ENCODE results near the gene FICD. TPM values are rescaled to one million over a fixed set of nuclear protein-coding genes. Genes with fewer than 3 reads are reported as not detected.

FICD gene
- total and polyA plus RNA-seq, 5 donors from 2014 or later = 0.79 to 5.4 (median 2.8) TPM

DNA sequence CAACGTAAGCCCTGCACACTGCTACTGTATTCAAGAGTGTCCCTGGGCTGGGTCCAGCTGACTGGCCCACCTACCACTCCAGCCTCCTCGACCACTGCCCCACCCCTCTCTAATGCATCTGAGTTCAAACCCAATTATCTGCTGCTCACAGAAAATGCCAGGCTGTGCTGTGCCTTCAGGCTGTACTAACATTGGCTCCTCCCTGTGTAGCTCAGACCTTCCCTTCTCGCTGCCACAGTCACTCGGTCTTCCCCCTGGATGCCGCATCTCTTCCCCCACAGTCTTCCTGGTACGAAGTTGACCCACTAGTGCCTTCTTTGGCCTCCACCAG is 12.1 kb downstream of the FICD start:
- Mint-ChIP-seq H3K4me3 (peak overlapping the region in 1 of 4 donors; percentile 48), H3K4me1 (peaks cover 0 to 9% (median 3%) of the 10 kb centered on the region in 4 donors), H3K27me3 (no peaks in the 10 kb centered on the region), H3K27ac (peak overlapping the region; percentile 54 to 86 (median 75)), H3K36me3 (peaks cover 51% of the 10 kb centered on the region), H3K9me3 (no peaks in the 10 kb centered on the region)
- Histone ChIP-seq H3K36me3 (ENCODE audit: control insufficient read depth, insufficient read depth, low read length) (peaks cover 97% of the 10 kb centered on the region), H3K27me3 (ENCODE audit: control insufficient read depth, insufficient read depth, low read length) (no peaks in the 10 kb centered on the region), H3K4me3 (ENCODE audit: low read depth, low read length) (no peak overlapping the region), H3K27ac (ENCODE audit: insufficient read depth, low read length, poor library complexity, severe bottlenecking) (no peak overlapping the region), H3K9me3 (ENCODE audit: control insufficient read depth in 2 of 2, low read length in 2 of 2) (no peaks in the 10 kb centered on the region), H3K4me1 (ENCODE audit: control insufficient read depth, insufficient read depth, low read length, poor library complexity, severe bottlenecking) (no peaks in the 10 kb centered on the region)
- no peak for ATAC-seq (ENCODE audit: low read depth in 2 of 2)
- DNase-seq = no peak

DNA sequence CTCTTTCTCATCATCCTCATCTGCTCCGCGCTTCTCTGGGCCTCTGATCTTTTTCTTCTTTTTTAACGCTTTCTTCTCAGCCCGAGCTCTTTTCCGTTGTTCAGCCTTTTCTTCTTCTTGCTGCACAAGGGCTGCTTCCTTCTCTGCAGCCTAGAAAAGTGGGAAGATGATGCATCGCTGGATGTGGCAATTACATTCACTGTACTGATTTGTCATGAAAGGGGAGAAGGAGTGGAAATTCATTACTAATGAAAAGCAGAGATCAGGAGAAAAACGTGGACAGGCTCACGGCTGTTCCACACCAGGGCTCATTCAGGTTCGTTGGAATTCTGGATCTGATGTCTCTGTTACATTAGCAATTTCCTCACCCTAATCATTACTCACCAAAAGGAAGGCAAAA is 15.1 kb downstream of the FICD start:
- Mint-ChIP-seq H3K9me3 (no peaks in the 10 kb centered on the region), H3K27ac (peak overlapping the region in 1 of 3 donors; percentile 4), H3K27me3 (no peaks in the 10 kb centered on the region), H3K4me1 (peaks cover 0 to 10% (median 3%) of the 10 kb centered on the region in 4 donors), H3K36me3 (peaks cover 42% of the 10 kb centered on the region), H3K4me3 (no peak overlapping the region)
- DNase-seq (no peak), ATAC-seq (ENCODE audit: low read depth in 2 of 2) (no peak)
- no peaks in the 10 kb centered on the region for H3K27me3 ChIP-seq (ENCODE audit: control insufficient read depth, insufficient read depth, low read length)
- no peak overlapping the region for H3K4me3 ChIP-seq (ENCODE audit: low read depth, low read length)
- H3K9me3 ChIP-seq (ENCODE audit: control insufficient read depth in 2 of 2, low read length in 2 of 2) = no peaks in the 10 kb centered on the region
- H3K36me3 ChIP-seq (ENCODE audit: control insufficient read depth, insufficient read depth, low read length) = peaks cover 97% of the 10 kb centered on the region
- H3K4me1 ChIP-seq (ENCODE audit: control insufficient read depth, insufficient read depth, low read length, poor library complexity, severe bottlenecking) = no peaks in the 10 kb centered on the region
- no peak overlapping the region for H3K27ac ChIP-seq (ENCODE audit: insufficient read depth, low read length, poor library complexity, severe bottlenecking)

GRCh38 chr12:108531929-108532848 is 17.1 kb downstream of the FICD start:
- peaks cover 46% of the 10 kb centered on the region for H3K36me3 Mint-ChIP-seq
- H3K4me3 ChIP-seq (ENCODE audit: low read depth, low read length) = no peak overlapping the region
- no peak overlapping the region for H3K27ac Mint-ChIP-seq
- H3K36me3 ChIP-seq (ENCODE audit: control insufficient read depth, insufficient read depth, low read length) = peaks cover 97% of the 10 kb centered on the region
- H3K4me3 Mint-ChIP-seq = no peak overlapping the region
- H3K9me3 ChIP-seq (ENCODE audit: control insufficient read depth in 2 of 2, low read length in 2 of 2) = no peaks in the 10 kb centered on the region
- ATAC-seq (ENCODE audit: low read depth in 2 of 2) = no peak
- H3K27ac ChIP-seq (ENCODE audit: insufficient read depth, low read length, poor library complexity, severe bottlenecking) = no peak overlapping the region
- no peaks in the 10 kb centered on the region for H3K27me3 Mint-ChIP-seq
- no peaks in the 10 kb centered on the region for H3K9me3 Mint-ChIP-seq
- no peak for DNase-seq
- H3K4me1 ChIP-seq (ENCODE audit: control insufficient read depth, insufficient read depth, low read length, poor library complexity, severe bottlenecking) = no peaks in the 10 kb centered on the region
- H3K4me1 Mint-ChIP-seq = peaks cover 0 to 9% (median 3%) of the 10 kb centered on the region in 4 donors
- no peaks in the 10 kb centered on the region for H3K27me3 ChIP-seq (ENCODE audit: control insufficient read depth, insufficient read depth, low read length)

DNA sequence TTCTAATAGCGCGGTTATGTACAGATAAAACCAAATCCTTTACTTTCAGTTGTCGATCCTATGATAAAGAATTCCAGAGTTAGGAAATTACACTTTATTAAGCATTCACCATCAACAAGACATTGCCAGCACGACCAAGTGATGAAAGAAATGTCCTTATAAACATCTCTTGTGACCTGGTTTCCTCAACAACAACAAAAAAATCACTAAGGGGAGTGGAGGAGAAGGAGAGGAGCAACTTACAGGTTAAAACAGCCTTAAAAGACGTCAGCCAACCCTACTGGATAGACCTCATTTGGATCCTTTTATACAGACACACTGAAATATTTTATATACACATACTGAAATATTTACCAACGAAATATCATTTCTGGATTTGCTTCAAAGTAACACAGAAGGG is 23.1 kb downstream of the FICD start:
- Histone ChIP-seq H3K9me3 (ENCODE audit: control insufficient read depth in 2 of 2, low read length in 2 of 2) (no peaks in the 10 kb centered on the region), H3K4me1 (ENCODE audit: control insufficient read depth, insufficient read depth, low read length, poor library complexity, severe bottlenecking) (no peaks in the 10 kb centered on the region), H3K4me3 (ENCODE audit: low read depth, low read length) (no peak overlapping the region), H3K27me3 (ENCODE audit: control insufficient read depth, insufficient read depth, low read length) (no peaks in the 10 kb centered on the region), H3K27ac (ENCODE audit: insufficient read depth, low read length, poor library complexity, severe bottlenecking) (no peak overlapping the region), H3K36me3 (ENCODE audit: control insufficient read depth, insufficient read depth, low read length) (peaks cover 82% of the 10 kb centered on the region)
- no peak for DNase-seq
- no peak for ATAC-seq (ENCODE audit: low read depth in 2 of 2)
- Mint-ChIP-seq H3K4me1 (peaks cover 5 to 12% (median 11%) of the 10 kb centered on the region in 4 donors), H3K9me3 (no peaks in the 10 kb centered on the region), H3K36me3 (peaks cover 50% of the 10 kb centered on the region), H3K27ac (no peak overlapping the region), H3K27me3 (no peaks in the 10 kb centered on the region), H3K4me3 (no peak overlapping the region)

DNA sequence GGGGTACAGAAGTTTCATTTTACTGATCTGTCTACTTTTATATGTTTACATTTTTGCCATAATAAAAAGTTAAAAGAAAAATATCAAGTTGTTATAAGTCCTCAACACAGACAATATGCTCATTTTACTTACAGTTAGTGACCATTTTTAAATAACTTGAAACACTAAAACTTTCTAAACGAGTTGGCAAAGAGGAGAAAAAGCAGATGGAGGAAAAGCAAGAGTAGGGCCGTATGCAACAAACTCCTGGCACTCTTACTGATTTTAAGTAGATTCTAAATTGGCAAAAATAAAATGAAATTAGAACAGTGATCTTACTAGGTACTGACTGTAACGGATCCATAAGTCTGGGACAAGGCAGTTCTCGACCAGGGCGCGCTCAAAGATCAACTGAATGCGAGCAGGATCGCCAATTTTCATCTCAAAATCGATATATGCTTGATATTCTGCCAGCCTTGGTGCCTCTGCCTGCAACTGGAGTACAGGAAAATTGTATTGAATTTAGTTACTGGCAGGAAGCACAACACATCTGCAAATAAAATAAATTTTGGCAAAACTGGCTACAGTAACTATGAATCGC is 23.6 kb downstream of the FICD start:
- no peaks in the 10 kb centered on the region for H3K9me3 ChIP-seq (ENCODE audit: control insufficient read depth in 2 of 2, low read length in 2 of 2)
- peaks cover 82% of the 10 kb centered on the region for H3K36me3 ChIP-seq (ENCODE audit: control insufficient read depth, insufficient read depth, low read length)
- H3K4me3 ChIP-seq (ENCODE audit: low read depth, low read length) = no peak overlapping the region
- DNase-seq = no peak
- H3K27me3 ChIP-seq (ENCODE audit: control insufficient read depth, insufficient read depth, low read length) = no peaks in the 10 kb centered on the region
- peaks cover 5 to 12% (median 11%) of the 10 kb centered on the region in 4 donors for H3K4me1 Mint-ChIP-seq
- H3K9me3 Mint-ChIP-seq = no peaks in the 10 kb centered on the region
- H3K4me3 Mint-ChIP-seq = no peak overlapping the region
- no peak overlapping the region for H3K27ac ChIP-seq (ENCODE audit: insufficient read depth, low read length, poor library complexity, severe bottlenecking)
- ATAC-seq (ENCODE audit: low read depth in 2 of 2) = no peak
- no peak overlapping the region for H3K27ac Mint-ChIP-seq
- H3K27me3 Mint-ChIP-seq = no peaks in the 10 kb centered on the region
- H3K4me1 ChIP-seq (ENCODE audit: control insufficient read depth, insufficient read depth, low read length, poor library complexity, severe bottlenecking) = no peaks in the 10 kb centered on the region
- peaks cover 56% of the 10 kb centered on the region for H3K36me3 Mint-ChIP-seq

DNA sequence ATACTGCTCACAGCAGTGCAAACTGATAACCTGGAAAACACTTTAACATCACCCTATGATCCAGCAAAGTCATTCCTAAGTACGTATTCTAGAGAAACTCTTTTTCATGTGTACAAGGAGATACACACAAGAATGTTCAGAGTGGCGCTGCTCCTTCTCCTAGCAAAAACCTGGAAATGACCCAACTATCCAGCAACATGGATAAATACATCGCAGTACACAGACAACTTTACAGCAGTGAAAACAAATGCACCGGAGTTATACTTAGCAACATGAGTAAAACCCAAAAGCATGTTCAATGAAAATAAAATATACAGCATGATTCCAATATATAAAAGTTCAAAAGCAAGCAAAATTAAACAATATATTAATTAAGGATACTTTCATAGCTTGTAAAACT is 27.2 kb downstream of the FICD start:
- H3K36me3 Mint-ChIP-seq = peaks cover 45% of the 10 kb centered on the region
- peak overlapping the region in 1 of 3 donors; percentile 27 for H3K27ac Mint-ChIP-seq

GRCh38 chr12:108543652-108544051 is 28.6 kb downstream of the FICD start:
- Histone ChIP-seq H3K27ac (ENCODE audit: insufficient read depth, low read length, poor library complexity, severe bottlenecking) (no peak overlapping the region), H3K9me3 (ENCODE audit: control insufficient read depth in 2 of 2, low read length in 2 of 2) (no peaks in the 10 kb centered on the region), H3K27me3 (ENCODE audit: control insufficient read depth, insufficient read depth, low read length) (no peaks in the 10 kb centered on the region), H3K4me3 (ENCODE audit: low read depth, low read length) (no peak overlapping the region), H3K4me1 (ENCODE audit: control insufficient read depth, insufficient read depth, low read length, poor library complexity, severe bottlenecking) (no peaks in the 10 kb centered on the region), H3K36me3 (ENCODE audit: control insufficient read depth, insufficient read depth, low read length) (peaks cover 82% of the 10 kb centered on the region)
- H3K27me3 Mint-ChIP-seq = no peaks in the 10 kb centered on the region
- ATAC-seq (ENCODE audit: low read depth in 2 of 2) (no peak), DNase-seq (no peak)
- peak overlapping the region in 1 of 3 donors; percentile 39 for H3K27ac Mint-ChIP-seq
- peaks cover 5 to 24% (median 18%) of the 10 kb centered on the region in 4 donors for H3K4me1 Mint-ChIP-seq
- H3K36me3 Mint-ChIP-seq = peaks cover 45% of the 10 kb centered on the region
- no peaks in the 10 kb centered on the region for H3K9me3 Mint-ChIP-seq
- no peak overlapping the region for H3K4me3 Mint-ChIP-seq

More for the DNA sequence above, 27.2 kb downstream of the FICD start:
- Histone ChIP-seq H3K4me3 (ENCODE audit: low read depth, low read length) (no peak overlapping the region), H3K4me1 (ENCODE audit: control insufficient read depth, insufficient read depth, low read length, poor library complexity, severe bottlenecking) (no peaks in the 10 kb centered on the region), H3K9me3 (ENCODE audit: control insufficient read depth in 2 of 2, low read length in 2 of 2) (no peaks in the 10 kb centered on the region), H3K36me3 (ENCODE audit: control insufficient read depth, insufficient read depth, low read length) (peaks cover 83% of the 10 kb centered on the region), H3K27me3 (ENCODE audit: control insufficient read depth, insufficient read depth, low read length) (no peaks in the 10 kb centered on the region), H3K27ac (ENCODE audit: insufficient read depth, low read length, poor library complexity, severe bottlenecking) (no peak overlapping the region)
- Mint-ChIP-seq H3K4me3 (no peak overlapping the region), H3K4me1 (peaks cover 5 to 17% (median 15%) of the 10 kb centered on the region in 4 donors), H3K27me3 (no peaks in the 10 kb centered on the region), H3K9me3 (no peaks in the 10 kb centered on the region)
- ATAC-seq (ENCODE audit: low read depth in 2 of 2) (no peak), DNase-seq (no peak)
